ENCODE results near the gene JAG1. TPM values are rescaled to one million over a fixed set of nuclear protein-coding genes. Genes with fewer than 3 reads are reported as not detected.

Gene JAG1
- polyA plus RNA-seq, 1 donor: 29.2 TPM

Other genes with a start within 250 kb of the JAG1 start
- 19.7 TPM for gene MKKS, start 239.8 kb downstream of the JAG1 start, polyA plus RNA-seq (ENCODE audit: insufficient read length)
- 4.3 TPM for gene SLX4IP, start 238.7 kb downstream of the JAG1 start, polyA plus RNA-seq (ENCODE audit: insufficient read length)

Measured in forelimb muscle (tissue), 1 donor.